OCI-LY3 (cell line): ENCODE results near the gene CDA.

ENCODE experiments used
- EZH2phosphoT487 ChIP-seq: fragments of 200-600 bp; shearing (Covaris generic); IDR thresholded peaks from 2 replicates; pipeline ENCODE4 v1.6.1; 2018; ENCODE audit warnings: antibody characterized with exemption, mixed run types, low read depth
- TF ChIP-seq, protein P1 (sequence below): fragments of 200-600, 300-600 bp; sonication (generic); IDR thresholded peaks from 2 replicates; pipeline ENCODE4 v1.5.1; 2014; ENCODE audit warnings: antibody characterized with exemption, low read length, low read depth

GRCh38 chr1:20626524-20626923, 37.6 kb downstream of the CDA start:
- TF ChIP-seq, protein P1, sequence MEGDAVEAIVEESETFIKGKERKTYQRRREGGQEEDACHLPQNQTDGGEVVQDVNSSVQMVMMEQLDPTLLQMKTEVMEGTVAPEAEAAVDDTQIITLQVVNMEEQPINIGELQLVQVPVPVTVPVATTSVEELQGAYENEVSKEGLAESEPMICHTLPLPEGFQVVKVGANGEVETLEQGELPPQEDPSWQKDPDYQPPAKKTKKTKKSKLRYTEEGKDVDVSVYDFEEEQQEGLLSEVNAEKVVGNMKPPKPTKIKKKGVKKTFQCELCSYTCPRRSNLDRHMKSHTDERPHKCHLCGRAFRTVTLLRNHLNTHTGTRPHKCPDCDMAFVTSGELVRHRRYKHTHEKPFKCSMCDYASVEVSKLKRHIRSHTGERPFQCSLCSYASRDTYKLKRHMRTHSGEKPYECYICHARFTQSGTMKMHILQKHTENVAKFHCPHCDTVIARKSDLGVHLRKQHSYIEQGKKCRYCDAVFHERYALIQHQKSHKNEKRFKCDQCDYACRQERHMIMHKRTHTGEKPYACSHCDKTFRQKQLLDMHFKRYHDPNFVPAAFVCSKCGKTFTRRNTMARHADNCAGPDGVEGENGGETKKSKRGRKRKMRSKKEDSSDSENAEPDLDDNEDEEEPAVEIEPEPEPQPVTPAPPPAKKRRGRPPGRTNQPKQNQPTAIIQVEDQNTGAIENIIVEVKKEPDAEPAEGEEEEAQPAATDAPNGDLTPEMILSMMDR = no peak
- no peak for TF ChIP-seq EZH2phosphoT487
